ENCODE measurements around the gene TMEM38B. TPM values are rescaled to one million over a fixed set of nuclear protein-coding genes. Genes with fewer than 3 reads are reported as not detected.

The TMEM38B gene
- polyA plus RNA-seq, 4 donors = 35.9 to 44.9 (median 42.2) TPM

Other genes with a start within 250 kb of the TMEM38B start
- 1 to 10 TPM; 7.8 to 9.9 (median 9.5) TPM for gene FSD1L, start 246.5 kb upstream of the TMEM38B start, polyA plus RNA-seq (ENCODE audit: insufficient read length in 4 of 4)
- gene FKTN, start 136.4 kb upstream of the TMEM38B start, polyA plus RNA-seq (ENCODE audit: insufficient read length in 4 of 4) = 10 to 100 TPM; 20.4 to 31.7 (median 25.2) TPM
- gene TAL2, start 32.1 kb upstream of the TMEM38B start, polyA plus RNA-seq (ENCODE audit: insufficient read length in 4 of 4) = 1 to 10 TPM; 2.1 to 2.4 (median 2.2) TPM

Data from left renal cortex interstitium (tissue), 4 donors.